ENCODE data around the gene APBB2. TPM values are rescaled to one million over a fixed set of nuclear protein-coding genes. Genes with fewer than 3 reads are reported as not detected.

The APBB2 gene
- total and polyA plus RNA-seq, 2 of the 8 experiments (the other 6 are each of a cell fraction or from before 2014, with no cell fraction given) = 58.7 to 59.4 TPM

GRCh38 chr4:41197996-41198395 lies 16.3 kb downstream of the APBB2 start (continued):
- TF ChIP-seq RAD21 (IDR thresholded peaks at IDR 0.05 in 1 of 2, conservative IDR thresholded peaks at IDR 0.05 in 1 of 2; ENCODE audit: low read depth in 2 of 2, low read length in 2 of 2) = no peak
- TF ChIP-seq RNF2 (IDR thresholded peaks at IDR 0.05; ENCODE audit: borderline replicate concordance, low read depth, low read length, missing control alignments, poor library complexity, severe bottlenecking) = no peak
- no peak for TF ChIP-seq POLR2A (IDR thresholded peaks at IDR 0.05; ENCODE audit: control extremely low read depth in 1 of 2, low read depth in 2 of 2, low read length in 2 of 2)

All from H1 (cell line).